NCI-H2227 treated with DMSO at 0.1 percent for 48 hours (cell line): Measurements from ENCODE around the gene LYPD3.
"Not testable (repeated sequence)": the region's sequence is repeated elsewhere in the genome, so short reads cannot be mapped to it uniquely, and the experiment has no call there.

Experiments used
- DNase-seq: peaks from one replicate; lab custom pipeline; 2025; lab: John Stamatoyannopoulos, UW

Gene LYPD3

GRCh38 chr19:43465468-43466120, at the start of gene LYPD3:
LYPD3 (minus strand) TSS chr19:43465608; CDS start chr19:43465571, 37 bp downstream.
- DNase-seq: no peak

- not testable (repeated sequence) for DNase-seq
Observed at GRCh38 chr19:43512399-43512798, 47.0 kb upstream of the LYPD3 start.

- DNase-seq: no peak
Observed at GRCh38 chr19:43511324-43511723, 45.9 kb upstream of the LYPD3 start.

GRCh38 chr19:43510713-43511112, 45.3 kb upstream of the LYPD3 start:
- DNase-seq: no peak

- no peak for DNase-seq
Observed at GRCh38 chr19:43507880-43508279, 42.5 kb upstream of the LYPD3 start.

- DNase-seq: no peak
Observed at GRCh38 chr19:43506629-43507028, 41.2 kb upstream of the LYPD3 start.

GRCh38 chr19:43505941-43506340, 40.5 kb upstream of the LYPD3 start:
- DNase-seq: no peak

GRCh38 chr19:43505186-43505456, 39.7 kb upstream of the LYPD3 start:
- DNase-seq: no peak

GRCh38 chr19:43504426-43505185, 39.2 kb upstream of the LYPD3 start, which contains the start of gene PHLDB3:
PHLDB3 (minus strand) TSS chr19:43504746; CDS start chr19:43504118, 628 bp downstream.
- no peak for DNase-seq

- peak; percentile 73 for DNase-seq
Observed at GRCh38 chr19:43503501-43504425, 38.4 kb upstream of the LYPD3 start.

GRCh38 chr19:43502419-43502976, 37.1 kb upstream of the LYPD3 start:
- no peak for DNase-seq

- DNase-seq: no peak
Observed at GRCh38 chr19:43501661-43502418, 36.4 kb upstream of the LYPD3 start.

- no peak for DNase-seq
Observed at GRCh38 chr19:43499042-43499441, 33.6 kb upstream of the LYPD3 start.

- no peak for DNase-seq
Observed at GRCh38 chr19:43498233-43498842, 32.9 kb upstream of the LYPD3 start.

- no peak for DNase-seq
Observed at GRCh38 chr19:43496960-43497359, 31.6 kb upstream of the LYPD3 start.

GRCh38 chr19:43495082-43495481, 29.7 kb upstream of the LYPD3 start:
- no peak for DNase-seq

GRCh38 chr19:43490759-43491158, 25.4 kb upstream of the LYPD3 start:
- no peak for DNase-seq

GRCh38 chr19:43489979-43490599, 24.7 kb upstream of the LYPD3 start:
- no peak for DNase-seq

- no peak for DNase-seq
Observed at GRCh38 chr19:43489310-43489709, 23.9 kb upstream of the LYPD3 start.

GRCh38 chr19:43488179-43488578, 22.8 kb upstream of the LYPD3 start:
- no peak for DNase-seq

- DNase-seq: no peak
Observed at GRCh38 chr19:43486412-43486811, 21.0 kb upstream of the LYPD3 start.
